ENCODE data around the gene HDDC2. TPM values are rescaled to one million over a fixed set of nuclear protein-coding genes. Genes with fewer than 3 reads are reported as not detected.

The HDDC2 gene
- total RNA-seq, 1 experiment from 2014 or later, result 69.8 TPM

DNA sequence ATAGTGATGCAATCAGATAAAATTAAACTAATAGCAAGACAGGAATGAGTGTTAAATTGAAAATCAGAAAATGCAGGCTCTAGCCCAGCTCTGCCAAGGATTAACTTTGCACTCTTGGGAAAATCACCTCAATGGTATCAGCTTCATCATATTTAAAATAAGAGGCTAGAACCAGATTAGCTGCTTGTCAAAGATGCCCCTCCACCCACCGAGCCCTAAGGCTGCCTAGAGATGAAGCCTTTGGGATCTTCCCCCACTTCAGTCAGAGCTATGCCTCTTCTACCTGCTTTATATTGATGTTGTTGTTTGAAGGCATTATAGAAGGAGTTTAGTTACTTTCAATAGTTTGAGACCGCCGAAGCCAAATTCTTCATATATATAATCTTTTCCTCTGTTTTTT, 47.4 kb downstream of the HDDC2 start (continued):
- TF ChIP-seq, protein P1, sequence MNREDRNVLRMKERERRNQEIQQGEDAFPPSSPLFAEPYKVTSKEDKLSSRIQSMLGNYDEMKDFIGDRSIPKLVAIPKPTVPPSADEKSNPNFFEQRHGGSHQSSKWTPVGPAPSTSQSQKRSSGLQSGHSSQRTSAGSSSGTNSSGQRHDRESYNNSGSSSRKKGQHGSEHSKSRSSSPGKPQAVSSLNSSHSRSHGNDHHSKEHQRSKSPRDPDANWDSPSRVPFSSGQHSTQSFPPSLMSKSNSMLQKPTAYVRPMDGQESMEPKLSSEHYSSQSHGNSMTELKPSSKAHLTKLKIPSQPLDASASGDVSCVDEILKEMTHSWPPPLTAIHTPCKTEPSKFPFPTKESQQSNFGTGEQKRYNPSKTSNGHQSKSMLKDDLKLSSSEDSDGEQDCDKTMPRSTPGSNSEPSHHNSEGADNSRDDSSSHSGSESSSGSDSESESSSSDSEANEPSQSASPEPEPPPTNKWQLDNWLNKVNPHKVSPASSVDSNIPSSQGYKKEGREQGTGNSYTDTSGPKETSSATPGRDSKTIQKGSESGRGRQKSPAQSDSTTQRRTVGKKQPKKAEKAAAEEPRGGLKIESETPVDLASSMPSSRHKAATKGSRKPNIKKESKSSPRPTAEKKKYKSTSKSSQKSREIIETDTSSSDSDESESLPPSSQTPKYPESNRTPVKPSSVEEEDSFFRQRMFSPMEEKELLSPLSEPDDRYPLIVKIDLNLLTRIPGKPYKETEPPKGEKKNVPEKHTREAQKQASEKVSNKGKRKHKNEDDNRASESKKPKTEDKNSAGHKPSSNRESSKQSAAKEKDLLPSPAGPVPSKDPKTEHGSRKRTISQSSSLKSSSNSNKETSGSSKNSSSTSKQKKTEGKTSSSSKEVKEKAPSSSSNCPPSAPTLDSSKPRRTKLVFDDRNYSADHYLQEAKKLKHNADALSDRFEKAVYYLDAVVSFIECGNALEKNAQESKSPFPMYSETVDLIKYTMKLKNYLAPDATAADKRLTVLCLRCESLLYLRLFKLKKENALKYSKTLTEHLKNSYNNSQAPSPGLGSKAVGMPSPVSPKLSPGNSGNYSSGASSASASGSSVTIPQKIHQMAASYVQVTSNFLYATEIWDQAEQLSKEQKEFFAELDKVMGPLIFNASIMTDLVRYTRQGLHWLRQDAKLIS (CRISPR knock-in tag; IDR thresholded peaks at IDR 0.05; ENCODE audit: borderline replicate concordance), result no peak
- TF ChIP-seq ZNF416 (CRISPR knock-in tag; IDR thresholded peaks at IDR 0.05), result no peak
- TF ChIP-seq, protein P2, sequence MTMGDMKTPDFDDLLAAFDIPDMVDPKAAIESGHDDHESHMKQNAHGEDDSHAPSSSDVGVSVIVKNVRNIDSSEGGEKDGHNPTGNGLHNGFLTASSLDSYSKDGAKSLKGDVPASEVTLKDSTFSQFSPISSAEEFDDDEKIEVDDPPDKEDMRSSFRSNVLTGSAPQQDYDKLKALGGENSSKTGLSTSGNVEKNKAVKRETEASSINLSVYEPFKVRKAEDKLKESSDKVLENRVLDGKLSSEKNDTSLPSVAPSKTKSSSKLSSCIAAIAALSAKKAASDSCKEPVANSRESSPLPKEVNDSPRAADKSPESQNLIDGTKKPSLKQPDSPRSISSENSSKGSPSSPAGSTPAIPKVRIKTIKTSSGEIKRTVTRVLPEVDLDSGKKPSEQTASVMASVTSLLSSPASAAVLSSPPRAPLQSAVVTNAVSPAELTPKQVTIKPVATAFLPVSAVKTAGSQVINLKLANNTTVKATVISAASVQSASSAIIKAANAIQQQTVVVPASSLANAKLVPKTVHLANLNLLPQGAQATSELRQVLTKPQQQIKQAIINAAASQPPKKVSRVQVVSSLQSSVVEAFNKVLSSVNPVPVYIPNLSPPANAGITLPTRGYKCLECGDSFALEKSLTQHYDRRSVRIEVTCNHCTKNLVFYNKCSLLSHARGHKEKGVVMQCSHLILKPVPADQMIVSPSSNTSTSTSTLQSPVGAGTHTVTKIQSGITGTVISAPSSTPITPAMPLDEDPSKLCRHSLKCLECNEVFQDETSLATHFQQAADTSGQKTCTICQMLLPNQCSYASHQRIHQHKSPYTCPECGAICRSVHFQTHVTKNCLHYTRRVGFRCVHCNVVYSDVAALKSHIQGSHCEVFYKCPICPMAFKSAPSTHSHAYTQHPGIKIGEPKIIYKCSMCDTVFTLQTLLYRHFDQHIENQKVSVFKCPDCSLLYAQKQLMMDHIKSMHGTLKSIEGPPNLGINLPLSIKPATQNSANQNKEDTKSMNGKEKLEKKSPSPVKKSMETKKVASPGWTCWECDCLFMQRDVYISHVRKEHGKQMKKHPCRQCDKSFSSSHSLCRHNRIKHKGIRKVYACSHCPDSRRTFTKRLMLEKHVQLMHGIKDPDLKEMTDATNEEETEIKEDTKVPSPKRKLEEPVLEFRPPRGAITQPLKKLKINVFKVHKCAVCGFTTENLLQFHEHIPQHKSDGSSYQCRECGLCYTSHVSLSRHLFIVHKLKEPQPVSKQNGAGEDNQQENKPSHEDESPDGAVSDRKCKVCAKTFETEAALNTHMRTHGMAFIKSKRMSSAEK (CRISPR knock-in tag; IDR thresholded peaks at IDR 0.05; ENCODE audit: borderline replicate concordance), result no peak
- no peak for TF ChIP-seq FOXK1 (CRISPR knock-in tag; IDR thresholded peaks at IDR 0.05)
- TF ChIP-seq, protein P3, sequence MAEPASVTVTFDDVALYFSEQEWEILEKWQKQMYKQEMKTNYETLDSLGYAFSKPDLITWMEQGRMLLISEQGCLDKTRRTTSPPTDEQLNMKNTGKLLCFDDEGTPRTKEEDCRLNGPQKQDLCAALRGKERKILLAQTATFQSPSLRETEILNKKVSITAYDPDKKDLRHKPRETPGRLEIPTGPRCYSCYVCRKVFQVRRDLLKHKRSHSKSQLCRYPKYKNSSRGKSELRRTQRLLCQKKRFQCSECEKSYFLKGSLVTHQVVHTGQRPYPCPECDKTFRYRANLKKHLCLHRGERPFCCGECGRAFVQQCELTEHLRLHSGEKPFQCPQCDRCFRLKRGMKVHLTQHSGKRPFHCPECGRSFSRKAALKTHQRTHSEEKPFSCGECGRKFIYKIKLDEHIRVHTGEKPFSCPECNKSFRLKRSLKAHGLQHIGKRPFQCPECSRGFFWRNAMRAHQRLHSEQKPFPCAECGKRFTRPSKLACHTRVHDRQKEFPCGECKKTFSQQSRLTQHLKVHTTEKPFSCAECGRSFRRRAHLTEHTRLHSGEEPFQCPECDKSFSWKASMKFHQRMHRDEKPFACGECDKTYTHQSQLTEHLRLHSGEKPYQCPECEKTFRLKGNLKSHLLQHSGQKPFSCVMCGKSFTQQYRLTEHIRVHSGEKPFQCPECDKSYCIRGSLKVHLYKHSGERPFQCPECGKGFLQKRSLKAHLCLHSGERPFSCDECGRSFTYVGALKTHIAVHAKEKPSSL (CRISPR knock-in tag; conservative IDR thresholded peaks at IDR 0.05), result no peak

DNA sequence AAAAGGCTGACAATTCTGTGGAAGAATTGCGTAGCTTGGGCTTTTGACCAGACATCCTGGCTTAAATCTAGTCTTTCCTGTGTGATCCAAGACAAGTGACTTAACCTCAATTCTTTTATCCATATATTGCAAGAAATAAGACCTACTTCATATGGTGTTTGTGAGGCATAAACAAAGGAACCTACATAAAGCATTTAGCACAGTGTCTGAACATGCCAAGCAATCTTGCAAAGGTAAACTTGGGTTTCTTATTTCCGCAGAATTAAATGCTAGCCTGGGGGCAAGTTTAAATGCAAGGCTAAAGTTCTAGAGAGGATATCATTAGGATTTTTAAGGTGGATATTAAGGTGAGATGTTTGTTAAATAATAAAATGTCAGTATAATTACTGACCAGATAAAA, 47.9 kb downstream of the HDDC2 start:
- no peaks in the 10 kb centered on the region for H3K36me3 Mint-ChIP-seq
- H3K4me1 Mint-ChIP-seq, result peaks cover 10% of the 10 kb centered on the region
- DNase-seq (ENCODE audit: low spot score), result no peak
- H3K27ac Mint-ChIP-seq, result no peak overlapping the region
- no peak overlapping the region for H3K4me3 Mint-ChIP-seq
- no peak for TF ChIP-seq MXD4 (CRISPR knock-in tag; IDR thresholded peaks at IDR 0.05; ENCODE audit: borderline replicate concordance)
- POLR2A ChIA-PET, result no interaction called here
- CTCF ChIA-PET, result no interaction called here
- no peaks in the 10 kb centered on the region for H3K9me3 Mint-ChIP-seq
- no peaks in the 10 kb centered on the region for H3K27me3 Mint-ChIP-seq (ENCODE audit: low read depth)
- no peak for ATAC-seq

DNA sequence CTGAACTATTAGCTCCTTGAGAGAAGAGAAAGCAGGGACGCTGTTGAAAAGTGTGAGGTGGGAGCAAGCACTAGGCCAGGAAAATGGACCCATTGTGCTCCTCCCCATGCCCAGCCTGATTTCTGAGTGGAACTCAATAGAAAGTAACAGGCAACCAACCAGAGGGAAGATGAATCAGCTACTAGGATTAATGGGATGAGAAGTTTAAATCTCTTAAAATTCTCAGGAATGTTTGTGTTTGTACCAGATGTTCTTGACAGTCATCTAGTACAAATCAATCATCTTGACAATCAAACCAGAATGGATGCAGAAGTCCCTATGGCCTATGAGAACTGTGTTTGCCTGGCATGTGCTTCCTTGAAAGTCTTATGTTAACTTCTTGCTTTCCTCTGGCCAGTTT, 48.9 kb downstream of the HDDC2 start:
- ATAC-seq (no peak), DNase-seq (ENCODE audit: low spot score) (no peak)
- H3K4me1 Mint-ChIP-seq, result peaks cover 10% of the 10 kb centered on the region
- H3K9me3 Mint-ChIP-seq, result no peaks in the 10 kb centered on the region
- H3K27ac Mint-ChIP-seq, result 0 out of 2 replicates have a peak overlapping the region, but pooled peaks have one; percentile 33
- POLR2A ChIA-PET, result no interaction called here
- H3K4me3 Mint-ChIP-seq, result no peak overlapping the region
- no peaks in the 10 kb centered on the region for H3K27me3 Mint-ChIP-seq (ENCODE audit: low read depth)
- H3K36me3 Mint-ChIP-seq, result no peaks in the 10 kb centered on the region
- CTCF ChIA-PET, result interaction anchor here (1.7 kb wide), 1 partner anchor 61 kb away, joined by 5 read pairs; no protein-coding TSS in a partner anchor
- no peak for TF ChIP-seq FOXK1 (CRISPR knock-in tag; IDR thresholded peaks at IDR 0.05)
- TF ChIP-seq, protein P3 (CRISPR knock-in tag; conservative IDR thresholded peaks at IDR 0.05), result no peak
- TF ChIP-seq IRF2 (CRISPR knock-in tag; IDR thresholded peaks at IDR 0.05; ENCODE audit: borderline replicate concordance, low read depth), result no peak
- TF ChIP-seq NFYB (CRISPR knock-in tag; conservative IDR thresholded peaks at IDR 0.05; ENCODE audit: low read depth), result no peak
- TF ChIP-seq ZNF671 (CRISPR knock-in tag; IDR thresholded peaks at IDR 0.05), result no peak
- no peak for TF ChIP-seq ZBTB21 (CRISPR knock-in tag; IDR thresholded peaks at IDR 0.05; ENCODE audit: borderline replicate concordance)
- no peak for TF ChIP-seq EMX1 (CRISPR knock-in tag; IDR thresholded peaks at IDR 0.05)
- TF ChIP-seq, protein P4, sequence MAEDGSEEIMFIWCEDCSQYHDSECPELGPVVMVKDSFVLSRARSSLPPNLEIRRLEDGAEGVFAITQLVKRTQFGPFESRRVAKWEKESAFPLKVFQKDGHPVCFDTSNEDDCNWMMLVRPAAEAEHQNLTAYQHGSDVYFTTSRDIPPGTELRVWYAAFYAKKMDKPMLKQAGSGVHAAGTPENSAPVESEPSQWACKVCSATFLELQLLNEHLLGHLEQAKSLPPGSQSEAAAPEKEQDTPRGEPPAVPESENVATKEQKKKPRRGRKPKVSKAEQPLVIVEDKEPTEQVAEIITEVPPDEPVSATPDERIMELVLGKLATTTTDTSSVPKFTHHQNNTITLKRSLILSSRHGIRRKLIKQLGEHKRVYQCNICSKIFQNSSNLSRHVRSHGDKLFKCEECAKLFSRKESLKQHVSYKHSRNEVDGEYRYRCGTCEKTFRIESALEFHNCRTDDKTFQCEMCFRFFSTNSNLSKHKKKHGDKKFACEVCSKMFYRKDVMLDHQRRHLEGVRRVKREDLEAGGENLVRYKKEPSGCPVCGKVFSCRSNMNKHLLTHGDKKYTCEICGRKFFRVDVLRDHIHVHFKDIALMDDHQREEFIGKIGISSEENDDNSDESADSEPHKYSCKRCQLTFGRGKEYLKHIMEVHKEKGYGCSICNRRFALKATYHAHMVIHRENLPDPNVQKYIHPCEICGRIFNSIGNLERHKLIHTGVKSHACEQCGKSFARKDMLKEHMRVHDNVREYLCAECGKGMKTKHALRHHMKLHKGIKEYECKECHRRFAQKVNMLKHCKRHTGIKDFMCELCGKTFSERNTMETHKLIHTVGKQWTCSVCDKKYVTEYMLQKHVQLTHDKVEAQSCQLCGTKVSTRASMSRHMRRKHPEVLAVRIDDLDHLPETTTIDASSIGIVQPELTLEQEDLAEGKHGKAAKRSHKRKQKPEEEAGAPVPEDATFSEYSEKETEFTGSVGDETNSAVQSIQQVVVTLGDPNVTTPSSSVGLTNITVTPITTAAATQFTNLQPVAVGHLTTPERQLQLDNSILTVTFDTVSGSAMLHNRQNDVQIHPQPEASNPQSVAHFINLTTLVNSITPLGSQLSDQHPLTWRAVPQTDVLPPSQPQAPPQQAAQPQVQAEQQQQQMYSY (CRISPR knock-in tag; IDR thresholded peaks at IDR 0.05), result no peak
- TF ChIP-seq, protein P5, sequence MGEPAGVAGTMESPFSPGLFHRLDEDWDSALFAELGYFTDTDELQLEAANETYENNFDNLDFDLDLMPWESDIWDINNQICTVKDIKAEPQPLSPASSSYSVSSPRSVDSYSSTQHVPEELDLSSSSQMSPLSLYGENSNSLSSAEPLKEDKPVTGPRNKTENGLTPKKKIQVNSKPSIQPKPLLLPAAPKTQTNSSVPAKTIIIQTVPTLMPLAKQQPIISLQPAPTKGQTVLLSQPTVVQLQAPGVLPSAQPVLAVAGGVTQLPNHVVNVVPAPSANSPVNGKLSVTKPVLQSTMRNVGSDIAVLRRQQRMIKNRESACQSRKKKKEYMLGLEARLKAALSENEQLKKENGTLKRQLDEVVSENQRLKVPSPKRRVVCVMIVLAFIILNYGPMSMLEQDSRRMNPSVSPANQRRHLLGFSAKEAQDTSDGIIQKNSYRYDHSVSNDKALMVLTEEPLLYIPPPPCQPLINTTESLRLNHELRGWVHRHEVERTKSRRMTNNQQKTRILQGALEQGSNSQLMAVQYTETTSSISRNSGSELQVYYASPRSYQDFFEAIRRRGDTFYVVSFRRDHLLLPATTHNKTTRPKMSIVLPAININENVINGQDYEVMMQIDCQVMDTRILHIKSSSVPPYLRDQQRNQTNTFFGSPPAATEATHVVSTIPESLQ (CRISPR knock-in tag; IDR thresholded peaks at IDR 0.05), result no peak
